GM13977 (cell line): ENCODE results near the gene ZNF185.
A peak's percentile ranks its signal among the peaks of the same experiment; 100 is the strongest.
"Not testable (repeated sequence)": the region's sequence is repeated elsewhere in the genome, so short reads cannot be mapped to it uniquely, and the experiment has no call there.

Experiments used
- DNase-seq: peaks from one replicate; pipeline ENCODE4 v3.0.0; 2012; ENCODE audit warnings: low spot score
- in situ Hi-C: fragments of 300-500 bp; cut with MboI; formaldehyde crosslinking; loops from one replicate; pipeline ENCODE4 v1.12.0; 2022; ENCODE audit warnings: low sequenced_read_pairs, low pct_unique_long_range_greater_than_20kb, mixed read lengths, inconsistent platforms; ENCODE audit not compliant: unreplicated experiment
- TF ChIP-seq, protein P1 (sequence below): IDR thresholded peaks from 2 replicates; pipeline ENCODE4 v1.5.1; 2012; ENCODE audit warnings: mild to moderate bottlenecking, control low read depth; ENCODE audit not compliant: insufficient read depth; ENCODE audit errors: extremely low read depth, missing control alignments

The ZNF185 gene

DNA sequence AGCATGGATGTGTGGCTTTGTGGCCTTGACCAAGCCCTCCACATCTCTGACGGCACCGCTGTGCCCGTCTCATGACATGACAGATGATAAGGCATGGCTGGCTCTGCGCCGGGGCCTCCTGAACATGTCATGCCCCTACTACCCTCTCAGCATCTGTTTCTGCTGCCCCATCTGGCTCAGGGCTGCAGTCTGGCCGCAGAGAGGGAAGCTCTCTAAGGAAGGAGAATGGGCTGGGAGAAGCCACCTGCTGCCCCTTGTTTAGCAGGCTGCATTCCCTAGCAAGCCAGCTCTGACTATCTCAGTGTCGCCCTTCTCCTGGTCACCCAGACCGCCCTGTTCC, 7.2 kb downstream of the ZNF185 start:
- no peak for DNase-seq
- in situ Hi-C loops = no loop called here
- TF ChIP-seq, protein P1, sequence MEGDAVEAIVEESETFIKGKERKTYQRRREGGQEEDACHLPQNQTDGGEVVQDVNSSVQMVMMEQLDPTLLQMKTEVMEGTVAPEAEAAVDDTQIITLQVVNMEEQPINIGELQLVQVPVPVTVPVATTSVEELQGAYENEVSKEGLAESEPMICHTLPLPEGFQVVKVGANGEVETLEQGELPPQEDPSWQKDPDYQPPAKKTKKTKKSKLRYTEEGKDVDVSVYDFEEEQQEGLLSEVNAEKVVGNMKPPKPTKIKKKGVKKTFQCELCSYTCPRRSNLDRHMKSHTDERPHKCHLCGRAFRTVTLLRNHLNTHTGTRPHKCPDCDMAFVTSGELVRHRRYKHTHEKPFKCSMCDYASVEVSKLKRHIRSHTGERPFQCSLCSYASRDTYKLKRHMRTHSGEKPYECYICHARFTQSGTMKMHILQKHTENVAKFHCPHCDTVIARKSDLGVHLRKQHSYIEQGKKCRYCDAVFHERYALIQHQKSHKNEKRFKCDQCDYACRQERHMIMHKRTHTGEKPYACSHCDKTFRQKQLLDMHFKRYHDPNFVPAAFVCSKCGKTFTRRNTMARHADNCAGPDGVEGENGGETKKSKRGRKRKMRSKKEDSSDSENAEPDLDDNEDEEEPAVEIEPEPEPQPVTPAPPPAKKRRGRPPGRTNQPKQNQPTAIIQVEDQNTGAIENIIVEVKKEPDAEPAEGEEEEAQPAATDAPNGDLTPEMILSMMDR = no peak

DNA sequence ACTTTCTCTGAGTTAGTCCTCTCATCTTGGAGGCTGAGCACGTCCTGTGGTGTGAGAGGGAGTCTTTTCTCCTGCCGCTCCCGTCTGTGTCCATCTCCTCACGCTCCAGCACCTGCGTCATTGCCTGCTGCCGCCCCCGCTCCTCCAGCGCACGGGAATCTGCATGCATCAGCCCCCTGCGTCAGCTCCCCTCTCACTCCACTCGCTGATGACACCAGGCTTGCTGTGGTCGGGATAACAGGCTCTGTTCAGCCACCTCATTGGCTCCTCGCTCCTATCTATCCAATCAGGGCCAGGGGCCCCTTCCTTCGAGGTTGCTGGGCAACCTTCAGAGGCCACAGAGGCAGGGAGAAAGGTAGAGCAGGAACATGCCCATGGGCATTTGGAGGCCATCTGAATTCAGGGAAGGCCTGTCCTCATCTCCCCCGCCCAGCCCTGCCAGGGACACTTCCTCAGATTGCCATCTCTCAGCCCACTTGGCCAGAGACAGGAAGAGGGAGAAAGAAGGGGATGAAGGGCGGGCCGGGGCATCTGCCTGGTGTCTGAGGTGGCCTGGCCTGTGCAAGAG, 9.3 kb downstream of the ZNF185 start:
- TF ChIP-seq, protein P1 = no peak
- in situ Hi-C loops = no loop called here
- DNase-seq = no peak

DNA sequence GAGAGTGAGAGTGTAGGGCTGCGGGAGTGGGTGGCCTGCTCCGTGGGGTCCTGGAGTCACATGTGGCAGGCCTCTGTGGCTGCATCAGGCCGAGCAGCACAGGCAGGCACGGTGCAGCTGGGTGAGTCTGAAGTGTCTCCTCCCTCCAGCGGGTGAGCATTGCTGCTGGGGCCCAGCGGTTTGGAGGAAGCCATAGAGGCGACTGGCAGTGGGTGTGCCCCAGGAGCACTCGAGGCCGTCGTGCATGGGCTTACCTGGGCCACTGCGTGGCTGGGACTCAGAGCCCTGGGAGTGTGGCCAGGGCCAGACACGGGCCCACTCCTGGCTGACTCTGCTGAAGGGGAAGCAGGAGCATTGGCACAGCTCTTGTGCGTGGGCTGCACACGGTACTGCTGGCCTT, 10.6 kb downstream of the ZNF185 start:
- DNase-seq = no peak
- in situ Hi-C loops = no loop called here
- TF ChIP-seq, protein P1 = no peak

DNA sequence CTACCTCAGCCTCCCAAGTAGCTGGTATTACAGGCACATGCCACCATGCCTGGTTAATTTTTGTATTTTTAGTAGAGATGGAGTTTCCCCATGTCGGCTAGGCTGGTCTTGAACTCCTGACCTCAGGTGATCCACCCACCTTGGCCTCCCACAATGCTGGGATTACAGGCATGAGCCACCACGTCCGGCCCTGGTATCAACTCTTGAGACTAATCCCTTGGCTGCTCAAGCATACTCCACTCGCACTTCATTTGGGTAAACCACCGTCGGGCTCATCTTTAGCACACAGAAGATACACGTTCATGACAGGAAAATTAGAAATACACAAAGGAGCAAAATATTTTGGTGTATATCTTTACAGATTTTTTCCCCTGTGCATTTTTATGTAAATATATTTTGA, 12.2 kb downstream of the ZNF185 start:
- DNase-seq, in situ Hi-C loops: not testable (repeated sequence)

DNA sequence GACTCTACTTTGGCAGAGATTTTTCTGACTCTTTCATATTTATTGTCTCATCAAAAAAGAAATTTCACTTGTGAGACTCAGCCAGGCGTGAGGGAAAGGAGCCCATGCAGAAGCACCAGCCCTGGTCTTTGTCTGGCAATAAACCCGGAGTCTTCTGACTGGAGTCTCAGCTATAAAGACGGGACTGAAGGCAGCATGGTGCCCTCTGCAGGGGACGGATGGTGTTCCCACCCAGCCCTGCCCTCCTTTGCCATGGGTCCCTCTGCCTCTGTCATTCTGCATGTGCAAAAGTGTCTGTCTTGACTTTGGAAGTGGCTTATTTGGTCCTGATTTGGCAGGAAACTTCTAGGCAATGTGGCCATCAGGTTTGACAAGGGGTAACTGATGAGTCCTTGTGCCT, 14.2 kb downstream of the ZNF185 start:
- in situ Hi-C loops = no loop called here
- DNase-seq = no peak
- TF ChIP-seq, protein P1 = peak; percentile 33

DNA sequence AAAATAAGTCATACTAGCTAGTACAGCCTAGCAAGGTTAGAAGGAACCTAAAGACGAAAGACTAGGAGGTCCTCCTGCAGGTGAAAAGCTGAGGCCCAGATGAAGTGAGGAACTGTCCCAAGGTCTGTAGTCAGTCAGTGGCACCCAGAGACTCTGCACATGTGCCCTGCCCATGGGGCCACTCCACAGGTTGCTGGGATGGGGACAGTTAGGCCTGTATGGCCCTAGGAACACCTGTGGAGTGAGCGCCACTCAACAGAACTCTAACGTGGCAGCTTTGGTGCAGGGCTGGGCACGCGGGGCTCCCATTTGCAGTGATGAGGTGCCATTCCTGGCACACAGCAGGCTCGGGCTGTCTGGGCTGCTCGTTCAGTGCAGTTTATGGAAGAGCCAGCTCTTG, 14.8 kb downstream of the ZNF185 start:
- in situ Hi-C loops = no loop called here
- TF ChIP-seq, protein P1 = no peak
- no peak for DNase-seq

DNA sequence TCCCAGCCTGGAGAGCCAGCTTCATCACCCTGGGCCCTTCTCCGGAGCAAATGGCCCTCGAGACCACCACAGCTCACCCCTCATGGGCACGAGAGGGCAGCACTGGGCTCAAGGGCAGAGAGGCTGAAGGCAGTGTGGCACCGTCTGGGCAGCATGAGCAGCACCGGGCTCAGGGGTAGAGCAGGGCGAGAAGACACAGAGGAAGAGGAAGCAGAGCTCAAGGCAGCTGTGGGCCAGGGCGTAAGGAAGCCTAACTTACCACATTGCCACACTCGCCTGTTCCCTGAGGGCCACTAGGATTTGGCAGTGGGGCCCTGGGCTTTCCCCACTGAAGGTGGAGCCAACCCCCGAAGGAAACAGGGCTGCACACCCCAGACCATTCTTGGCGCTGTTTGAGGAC, 15.5 kb downstream of the ZNF185 start:
- TF ChIP-seq, protein P1 = no peak
- no peak for DNase-seq
- in situ Hi-C loops = no loop called here
